Gastroesophageal sphincter (tissue), 4 donors: Measurements from ENCODE around the gene MGA. TPM values are rescaled to one million over a fixed set of nuclear protein-coding genes. Genes with fewer than 3 reads are reported as not detected.

Experiments used
- ATAC-seq: fragments of 150-250 bp; one replicate; pipeline ENCODE4 v1.9.1; 2016; ENCODE audit warnings: mild to moderate bottlenecking, moderate library complexity
- H3K27ac ChIP-seq, 4 donors: fragments of 200-600 bp; sonication (generic) in 3 of 4; 1 replicate in 3 of 4; 2 replicates in 1 of 4; pipeline ENCODE4 v1.5.1; 2016 to 2019
- H3K27me3 ChIP-seq: fragments of 200-600 bp; sonication (generic); one replicate; pipeline ENCODE4 v1.5.1; 2019
- H3K36me3 ChIP-seq, 2 donors: fragments of 200-600 bp; sonication (generic); one replicate each; pipeline ENCODE4 v1.5.1; 2019; ENCODE audit warnings: control low read depth in 1 of 2
- H3K4me1 ChIP-seq, 3 donors: fragments of 200-600 bp; sonication (generic); 1 replicate in 2 of 3; 2 replicates in 1 of 3; pipeline ENCODE4 v1.5.1; 2016 to 2019; ENCODE audit warnings: control low read depth in 2 of 3
- H3K4me3 ChIP-seq, 2 donors: fragments of 200-600 bp; sonication (generic); one replicate each; pipeline ENCODE4 v1.5.1; 2019; ENCODE audit warnings: mild to moderate bottlenecking in 1 of 2, moderate library complexity in 1 of 2
- H3K9me3 ChIP-seq, 3 donors: fragments of 200-600 bp; sonication (generic); one replicate each; pipeline ENCODE4 v1.5.1; 2017 to 2019; ENCODE audit warnings: control low read depth in 2 of 3
- EP300 ChIP-seq: sonication (generic); formaldehyde crosslinking; IDR thresholded peaks from one replicate; pipeline ENCODE4 v1.6.1; 2017; ENCODE audit warnings: antibody characterized with exemption, mild to moderate bottlenecking
- POLR2A ChIP-seq, 2 donors: fragments of 450-650 bp; IDR thresholded peaks; one replicate each; pipeline ENCODE4 v1.6.1; 2017; ENCODE audit warnings: antibody characterized with exemption in 2 of 2, mild to moderate bottlenecking in 2 of 2, moderate library complexity in 1 of 2
- POLR2AphosphoS5 ChIP-seq: sonication (generic); formaldehyde crosslinking; IDR thresholded peaks from one replicate; pipeline ENCODE4 v1.6.1; 2017; ENCODE audit warnings: antibody characterized with exemption
- WGBS, 2 donors: methylation state at CpG; one replicate each; pipeline ENCODE4 v1.1.5; 2018; ENCODE audit warnings: low coverage in 1 of 2; 5-methylcytosine and 5-hydroxymethylcytosine counted together
- total RNA-seq, 4 donors: library from RNA; depleted of rRNA; stranded (reverse); fragments of >200 nt; gene quantifications; one replicate each; pipeline ENCODE4 v1.1.0, GENCODE V29; 2016
- TF ChIP-seq, protein P1 (sequence below), 4 experiments: fragments of 200-600 bp in 2 of 4; fragments of 450-650 bp in 2 of 4; sonication (generic) in 1 of 4; IDR thresholded peaks; one replicate each; pipeline ENCODE4 v1.5.1; 2017 to 2019; ENCODE audit warnings: antibody characterized with exemption in 4 of 4, mild to moderate bottlenecking in 2 of 4, moderate library complexity in 2 of 4

Gene MGA
- total RNA-seq, 4 donors from 2014 or later = 29.4 to 59.2 (median 44.9) TPM

DNA sequence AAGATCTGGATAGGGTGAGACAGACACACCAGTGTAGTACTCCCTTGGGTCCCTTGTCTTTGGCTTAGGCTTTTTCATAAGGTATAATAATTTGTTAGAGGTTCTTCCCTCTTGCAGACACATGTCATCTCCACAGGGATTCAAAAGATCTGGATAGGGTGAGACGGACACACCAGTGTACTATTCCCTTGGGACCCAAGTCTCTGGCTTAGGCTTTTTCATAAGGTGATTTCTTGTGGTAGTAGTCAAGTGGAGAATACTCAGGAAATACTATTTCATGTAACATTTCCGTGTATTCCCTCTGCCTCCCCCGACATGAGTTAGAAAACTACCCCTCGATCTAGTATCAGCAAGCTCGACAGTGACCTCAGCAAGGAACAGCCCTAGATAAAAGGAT lies 113.1 kb downstream of the MGA start:
- WGBS, 2 donors = 6 to 14% methylated on average over 2 to 4 of the region's 5 CpGs
- Histone ChIP-seq H3K9me3 (no peaks in the 10 kb centered on the region), H3K4me1 (peaks cover 12 to 53% (median 24%) of the 10 kb centered on the region in 3 donors), H3K27ac (peak overlapping the region; percentile 57 to 92 (median 90)), H3K4me3 (peak overlapping the region; percentile 49 to 77), H3K36me3 (peaks cover 0 to 4% of the 10 kb centered on the region in 2 donors), H3K27me3 (no peaks in the 10 kb centered on the region)
- no peak for ATAC-seq
- TF ChIP-seq EP300 = no peak
- TF ChIP-seq, protein P1, sequence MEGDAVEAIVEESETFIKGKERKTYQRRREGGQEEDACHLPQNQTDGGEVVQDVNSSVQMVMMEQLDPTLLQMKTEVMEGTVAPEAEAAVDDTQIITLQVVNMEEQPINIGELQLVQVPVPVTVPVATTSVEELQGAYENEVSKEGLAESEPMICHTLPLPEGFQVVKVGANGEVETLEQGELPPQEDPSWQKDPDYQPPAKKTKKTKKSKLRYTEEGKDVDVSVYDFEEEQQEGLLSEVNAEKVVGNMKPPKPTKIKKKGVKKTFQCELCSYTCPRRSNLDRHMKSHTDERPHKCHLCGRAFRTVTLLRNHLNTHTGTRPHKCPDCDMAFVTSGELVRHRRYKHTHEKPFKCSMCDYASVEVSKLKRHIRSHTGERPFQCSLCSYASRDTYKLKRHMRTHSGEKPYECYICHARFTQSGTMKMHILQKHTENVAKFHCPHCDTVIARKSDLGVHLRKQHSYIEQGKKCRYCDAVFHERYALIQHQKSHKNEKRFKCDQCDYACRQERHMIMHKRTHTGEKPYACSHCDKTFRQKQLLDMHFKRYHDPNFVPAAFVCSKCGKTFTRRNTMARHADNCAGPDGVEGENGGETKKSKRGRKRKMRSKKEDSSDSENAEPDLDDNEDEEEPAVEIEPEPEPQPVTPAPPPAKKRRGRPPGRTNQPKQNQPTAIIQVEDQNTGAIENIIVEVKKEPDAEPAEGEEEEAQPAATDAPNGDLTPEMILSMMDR (IDR thresholded peaks at IDR 0.05) = no peak

DNA sequence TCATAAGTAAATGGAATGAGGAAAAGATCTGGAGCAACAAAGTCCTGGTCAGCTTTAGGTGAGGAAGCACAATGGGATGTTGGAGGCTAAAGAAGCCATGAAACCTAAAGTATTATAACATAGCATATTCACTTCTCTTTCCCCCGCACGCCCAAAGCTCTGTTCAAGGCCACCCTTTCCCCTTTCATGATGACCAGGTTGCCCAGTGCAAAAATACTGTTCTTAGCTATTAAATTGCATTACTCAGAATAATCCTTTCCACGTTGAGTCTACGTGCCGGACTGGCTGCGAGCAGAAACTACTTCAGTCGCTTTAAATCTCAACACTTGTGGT lies 113.5 kb downstream of the MGA start:
- H3K4me3 ChIP-seq = peak overlapping the region; percentile 49 to 77
- H3K27ac ChIP-seq = peak overlapping the region; percentile 57 to 92 (median 90)
- ATAC-seq = no peak
- H3K36me3 ChIP-seq = peaks cover 0 to 4% of the 10 kb centered on the region in 2 donors
- H3K4me1 ChIP-seq = peaks cover 12 to 56% (median 26%) of the 10 kb centered on the region in 3 donors
- TF ChIP-seq POLR2A (IDR thresholded peaks at IDR 0.05) (no peak), POLR2AphosphoS5 (no peak), EP300 (no peak)
- TF ChIP-seq, protein P1 (IDR thresholded peaks at IDR 0.05) = no peak
- WGBS, 2 donors = 5 to 8% methylated on average over 2 to 6 of the region's 7 CpGs
- H3K9me3 ChIP-seq = no peaks in the 10 kb centered on the region
- no peaks in the 10 kb centered on the region for H3K27me3 ChIP-seq

DNA sequence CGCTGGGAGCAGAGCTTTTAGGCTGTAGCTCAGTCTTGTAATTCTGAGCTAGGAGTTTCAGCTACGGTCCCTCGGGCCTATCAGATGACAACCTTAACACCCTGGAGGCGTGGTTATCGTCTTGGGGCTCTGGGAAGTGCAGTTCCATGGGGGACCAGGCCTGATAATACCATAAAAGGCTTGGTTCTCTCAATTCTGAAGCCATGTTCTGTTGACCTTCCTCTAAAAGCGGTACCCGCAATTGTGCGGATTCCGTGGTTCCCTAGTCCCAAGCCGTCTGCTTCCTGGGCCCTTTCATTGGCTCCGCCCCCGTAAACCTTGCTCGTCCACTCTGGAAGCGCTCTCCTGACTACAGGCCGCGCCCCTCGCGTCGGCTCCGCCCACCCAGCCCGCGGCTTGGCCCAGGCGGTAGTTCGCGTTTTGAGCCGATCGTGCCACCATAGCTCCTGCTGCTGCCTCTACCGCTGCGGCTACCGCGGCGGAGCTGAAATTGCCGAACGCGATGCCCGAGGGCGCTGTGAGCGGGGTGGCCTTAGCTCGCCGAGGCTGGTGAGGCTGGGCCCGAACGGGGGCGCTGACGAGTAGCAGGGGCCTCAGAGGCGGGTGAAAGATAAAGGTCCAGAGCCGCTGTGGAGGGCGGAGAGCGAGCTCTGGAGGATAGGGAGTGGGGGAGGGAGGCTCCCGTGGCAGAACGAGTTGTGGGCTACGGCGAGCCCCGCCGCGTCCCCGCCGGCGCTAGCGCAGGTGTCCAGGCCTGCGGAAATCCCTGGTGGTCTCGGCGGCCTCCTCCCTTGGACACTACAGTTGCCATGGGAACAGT lies 114.1 kb downstream of the MGA start, which contains the start of gene MAPKBP1:
MAPKBP1 (plus strand) TSS at position 423 of the 820 bp plus-strand sequence. CDS start 792 bp downstream, outside the sequence.
- Histone ChIP-seq H3K27ac (peak within 1 kb of the TSS; percentile 57 to 92 (median 90)), H3K4me1 (peaks cover 12 to 62% (median 26%) of the 10 kb centered on the region in 3 donors), H3K27me3 (no peaks in the 10 kb centered on the region), H3K36me3 (peaks cover 0 to 3% of the 10 kb centered on the region in 2 donors), H3K9me3 (no peaks in the 10 kb centered on the region), H3K4me3 (peak within 1 kb of the TSS; percentile 49 to 77)
- no peak for TF ChIP-seq EP300
- TF ChIP-seq POLR2A (IDR thresholded peaks at IDR 0.05) = peak in 1 of 2 donors; percentile 54
- TF ChIP-seq, protein P1 (IDR thresholded peaks at IDR 0.05) = peak in 3 of 4 experiments; percentile 67 to 79 (median 73)
- peak; percentile 96 for TF ChIP-seq POLR2AphosphoS5
- WGBS, 2 donors = 0% methylated on average over 10 to 11 of the region's 62 CpGs
- peak; percentile 96 for ATAC-seq

DNA sequence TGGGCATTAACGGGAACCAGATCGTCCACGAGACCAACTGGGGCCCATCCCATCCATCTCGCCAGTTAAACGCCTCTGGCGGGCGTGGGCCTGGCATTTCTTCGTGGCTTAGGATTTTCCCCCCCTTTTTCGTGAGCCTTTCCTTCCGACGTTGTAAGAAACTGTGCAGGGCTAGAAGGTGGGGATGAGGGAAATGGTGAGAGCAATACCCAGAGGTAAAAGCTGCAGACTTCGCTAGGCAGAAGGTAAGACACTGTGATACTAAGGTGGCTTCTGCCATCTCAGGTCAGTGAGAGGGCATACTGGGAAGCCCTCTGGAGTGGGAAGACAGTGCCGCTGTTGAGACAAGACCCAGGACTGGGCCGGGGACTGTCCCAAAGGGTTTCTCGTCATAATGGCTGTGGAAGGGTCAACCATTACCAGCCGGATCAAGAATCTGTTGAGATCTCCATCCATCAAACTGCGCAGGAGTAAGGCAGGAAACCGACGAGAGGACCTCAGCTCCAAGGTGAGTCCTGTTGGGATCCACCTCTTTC lies 114.7 kb downstream of the MGA start:
- no peak for ATAC-seq

More for the DNA sequence above, 114.7 kb downstream of the MGA start:
- 7 to 12% methylated on average over 3 to 6 of the region's 19 CpGs for WGBS, 2 donors
- TF ChIP-seq EP300 = no peak
- TF ChIP-seq, protein P1 (IDR thresholded peaks at IDR 0.05) = no peak
- no peak for TF ChIP-seq POLR2A (IDR thresholded peaks at IDR 0.05)
- TF ChIP-seq POLR2AphosphoS5 = no peak
- peaks cover 12 to 69% (median 28%) of the 10 kb centered on the region in 3 donors for H3K4me1 ChIP-seq
- H3K27ac ChIP-seq = peak overlapping the region; percentile 40 to 92 (median 90)
- peak overlapping the region; percentile 49 to 77 for H3K4me3 ChIP-seq
- no peaks in the 10 kb centered on the region for H3K27me3 ChIP-seq
- H3K9me3 ChIP-seq = no peaks in the 10 kb centered on the region
- H3K36me3 ChIP-seq = no peaks in the 10 kb centered on the region
